NCI-H2107 treated with DMSO at 0.1 percent for 48 hours (cell line): ENCODE results near the gene COL4A2.

ENCODE experiments used
- DNase-seq: peaks from one replicate; lab custom pipeline; 2025; ENCODE audit not compliant: unreplicated experiment; lab: John Stamatoyannopoulos, UW

The COL4A2 gene

DNA sequence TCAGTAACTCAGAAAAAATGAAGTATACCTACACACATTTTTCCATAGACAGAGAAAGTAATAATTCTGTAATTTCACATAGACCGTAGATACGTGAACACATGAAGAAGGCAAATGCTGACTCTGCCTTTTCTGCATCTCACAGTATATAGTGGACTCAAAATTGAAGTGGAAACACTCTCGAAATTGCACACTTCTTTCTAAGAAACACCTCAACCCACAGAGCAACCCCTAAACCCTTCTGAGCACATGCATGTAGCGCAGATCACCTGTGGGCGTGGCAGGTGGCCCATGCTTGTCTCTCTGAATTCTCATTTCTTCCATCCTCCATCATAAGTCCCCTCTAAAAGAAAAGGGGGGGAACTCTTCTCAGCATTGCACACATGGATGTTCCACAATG is 34.9 kb upstream of the COL4A2 start:
- no peak for DNase-seq

DNA sequence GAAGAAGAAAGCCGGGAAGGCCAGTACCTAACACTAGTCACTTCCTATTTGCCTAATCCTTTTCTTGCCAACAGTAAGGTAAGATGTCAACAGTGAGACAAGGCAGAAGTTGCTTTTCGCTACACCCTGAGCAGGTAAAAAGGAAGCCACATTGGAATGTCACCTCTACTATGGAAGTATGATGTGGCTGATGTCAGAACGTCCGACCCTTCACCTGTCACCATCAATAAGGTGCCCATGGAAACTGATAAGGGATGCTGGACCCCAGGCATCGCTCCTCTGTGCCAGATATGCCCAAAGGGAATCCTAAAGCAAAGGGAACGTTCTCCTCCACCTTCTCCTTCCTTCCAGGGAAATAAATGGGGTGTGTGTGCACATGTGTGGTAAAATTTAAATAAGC is 34.4 kb upstream of the COL4A2 start:
- DNase-seq: no peak

DNA sequence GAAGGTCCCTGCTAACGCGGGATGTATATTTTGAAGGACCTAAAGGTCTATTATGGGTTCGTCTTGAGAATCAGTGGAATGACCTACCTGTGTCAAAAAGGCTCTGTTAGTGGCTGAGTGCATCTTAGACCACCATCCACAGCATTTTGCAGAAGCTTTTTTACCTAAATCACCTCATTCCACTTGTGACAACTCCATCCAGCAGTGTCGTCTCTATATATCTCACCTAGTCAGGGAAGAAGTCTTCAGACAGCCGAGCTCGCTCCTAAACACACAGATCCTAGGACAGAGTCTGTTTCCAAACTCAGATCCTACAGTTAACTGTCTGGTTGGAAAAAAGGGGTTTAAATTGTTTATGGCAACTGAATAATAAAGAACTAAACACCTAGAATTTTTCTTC is 33.8 kb upstream of the COL4A2 start:
- DNase-seq: no peak

DNA sequence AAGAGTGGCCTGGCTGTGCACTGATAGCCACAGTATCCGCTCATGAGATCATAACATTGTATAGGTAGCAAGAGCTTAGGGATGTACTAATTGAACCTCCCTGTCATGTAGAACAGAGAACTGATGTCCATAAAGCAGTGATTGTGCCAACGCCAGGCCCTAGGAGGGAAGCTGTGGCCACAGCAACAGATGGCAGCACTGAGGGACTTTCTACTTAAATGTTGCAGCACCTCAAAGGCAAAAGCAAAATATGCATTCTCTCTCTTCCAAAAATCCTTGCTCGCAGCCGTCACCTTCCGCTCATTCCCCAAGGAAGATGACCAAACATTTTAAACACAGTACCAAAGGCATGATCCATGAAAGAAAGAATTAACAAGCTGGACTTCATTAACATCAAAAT is 32.4 kb upstream of the COL4A2 start:
- no peak for DNase-seq

DNA sequence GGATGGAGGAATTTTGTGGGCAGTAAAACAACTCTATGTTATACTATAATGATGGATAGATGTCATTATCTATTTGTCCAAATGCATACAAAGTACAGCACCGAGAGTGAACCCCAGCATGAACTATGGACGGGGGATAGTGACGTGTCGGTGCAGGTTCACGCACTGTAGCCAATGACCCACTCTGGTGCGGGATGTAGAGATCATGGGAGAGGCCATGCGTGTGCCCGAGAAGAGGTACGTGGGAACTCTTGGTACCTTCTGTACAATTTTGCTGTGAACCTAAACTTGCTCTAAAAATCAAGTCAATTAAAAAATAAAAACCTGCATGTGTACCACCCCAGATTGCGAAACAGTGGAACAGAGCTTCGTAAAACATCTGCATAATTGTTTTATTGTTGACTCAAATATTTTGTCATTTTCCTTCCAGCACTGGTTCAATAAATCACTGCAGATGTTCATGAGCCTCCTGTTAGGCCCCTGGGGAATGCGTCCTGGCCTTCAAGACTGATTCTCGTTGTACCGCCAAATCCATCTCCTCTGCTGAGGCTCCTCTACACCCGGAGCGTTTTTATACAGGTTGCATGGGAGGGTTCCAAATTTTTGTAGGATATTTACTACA is 31.0 kb upstream of the COL4A2 start:
- DNase-seq: no peak

DNA sequence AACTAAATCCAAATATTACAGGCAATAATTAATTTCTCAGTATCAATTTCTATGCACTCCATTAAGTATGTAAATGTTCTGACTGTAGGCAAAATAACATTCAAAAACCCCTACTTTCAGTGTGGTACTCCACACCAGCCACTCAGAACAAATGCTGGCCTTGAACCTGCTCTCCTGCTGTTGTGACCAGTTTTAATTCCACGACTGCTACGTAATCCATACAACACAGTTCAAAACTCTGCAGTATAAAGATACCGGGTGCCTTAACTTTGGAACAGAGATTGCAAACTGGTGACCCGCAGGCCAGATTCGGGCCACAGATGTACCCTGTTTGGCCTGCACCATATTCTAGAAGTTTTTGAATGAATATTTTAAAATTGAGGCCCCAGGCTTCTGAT is 30.5 kb upstream of the COL4A2 start:
- no peak for DNase-seq

DNA sequence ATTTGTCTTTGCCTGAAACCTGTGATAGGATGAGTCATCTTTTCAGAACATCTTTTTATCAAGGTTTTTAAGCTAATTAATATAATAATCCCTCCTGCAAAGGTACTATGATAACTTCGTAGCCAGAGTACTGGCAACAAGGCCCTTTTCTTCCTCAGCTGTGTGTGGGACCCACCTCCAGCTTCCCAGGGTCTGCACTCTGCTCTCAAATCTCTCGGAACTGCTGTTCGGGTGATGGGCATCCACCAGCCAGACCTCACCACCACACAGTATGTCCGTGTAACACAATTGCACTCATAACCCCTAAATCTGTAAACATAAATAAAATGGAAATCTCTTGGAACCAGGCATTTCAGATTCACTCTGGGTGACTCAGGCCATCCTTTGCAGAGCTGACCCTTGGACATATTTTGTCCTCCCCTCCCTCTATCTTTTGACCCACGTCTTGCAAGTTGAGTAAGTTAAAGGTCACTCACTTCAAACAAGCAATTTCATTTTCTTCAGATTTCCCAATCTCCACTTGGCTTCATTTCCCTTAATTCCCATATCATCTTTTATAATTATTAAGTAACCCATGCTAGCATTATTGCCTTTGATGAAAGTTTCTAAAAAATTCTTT is 29.6 kb upstream of the COL4A2 start:
- no peak for DNase-seq

DNA sequence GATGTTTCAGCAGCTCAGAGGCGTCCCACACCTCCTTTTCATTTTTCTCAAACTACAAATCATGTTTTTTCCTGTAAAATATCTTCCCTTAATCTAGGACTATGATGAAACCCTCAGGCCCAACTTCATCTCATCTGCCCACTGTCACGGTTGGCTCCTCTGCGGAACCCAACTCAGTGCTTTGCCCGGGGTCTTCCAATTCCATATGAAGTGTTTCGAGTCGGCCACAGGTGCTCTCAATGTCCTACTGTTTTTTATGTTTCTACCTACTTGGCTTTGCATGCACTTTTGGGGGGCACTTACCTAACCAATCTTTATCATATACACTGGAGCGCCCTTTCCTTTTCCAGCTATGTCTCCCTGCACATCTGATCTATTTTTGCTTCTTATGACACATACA is 28.2 kb upstream of the COL4A2 start:
- DNase-seq: no peak

DNA sequence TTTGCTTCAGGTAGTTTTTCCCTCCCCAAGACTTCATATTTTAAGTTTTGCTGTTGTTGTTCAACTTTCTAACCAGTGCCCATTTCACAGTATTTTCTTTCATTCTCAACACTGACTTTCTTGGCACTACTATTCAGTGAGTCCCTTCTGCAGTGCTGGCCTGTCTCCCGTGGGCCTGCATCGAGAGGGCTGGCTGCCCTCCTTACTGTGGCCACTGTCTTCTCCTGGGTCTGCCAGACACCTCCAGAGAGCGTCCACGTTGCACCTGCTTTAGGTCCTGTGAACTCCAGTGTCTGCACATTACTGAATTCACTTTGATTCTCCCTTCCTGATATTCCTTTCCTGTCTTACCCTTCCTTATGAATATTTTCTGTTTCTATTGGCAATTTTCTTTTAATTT is 27.4 kb upstream of the COL4A2 start:
- DNase-seq: no peak

DNA sequence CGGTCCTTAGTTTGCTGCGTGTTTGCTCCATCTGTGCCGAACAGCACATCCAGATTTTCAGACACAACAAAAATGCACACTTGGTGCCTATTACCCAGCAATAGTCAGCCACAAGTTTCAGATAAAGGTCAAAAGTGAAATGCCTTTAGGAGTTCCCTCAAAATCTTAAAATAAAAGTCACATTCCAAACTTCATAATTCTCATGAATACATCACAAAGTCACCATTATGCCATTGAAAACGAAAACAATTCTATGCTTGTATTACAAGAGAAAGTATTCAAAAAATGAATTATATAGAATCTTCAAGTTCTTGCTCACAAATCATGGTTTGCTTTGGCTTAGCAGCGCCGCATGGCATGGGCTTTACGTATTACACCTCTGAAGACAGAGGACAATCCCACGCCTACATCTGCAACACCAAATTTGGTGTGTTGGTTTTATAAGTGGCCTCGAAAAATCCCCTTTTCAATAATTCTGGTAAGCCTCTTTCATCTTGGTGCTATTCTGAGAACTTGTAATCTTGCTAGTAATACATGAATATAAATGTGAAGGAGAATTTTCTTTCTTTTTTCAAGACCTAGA is 26.8 kb upstream of the COL4A2 start:
- DNase-seq: no peak

DNA sequence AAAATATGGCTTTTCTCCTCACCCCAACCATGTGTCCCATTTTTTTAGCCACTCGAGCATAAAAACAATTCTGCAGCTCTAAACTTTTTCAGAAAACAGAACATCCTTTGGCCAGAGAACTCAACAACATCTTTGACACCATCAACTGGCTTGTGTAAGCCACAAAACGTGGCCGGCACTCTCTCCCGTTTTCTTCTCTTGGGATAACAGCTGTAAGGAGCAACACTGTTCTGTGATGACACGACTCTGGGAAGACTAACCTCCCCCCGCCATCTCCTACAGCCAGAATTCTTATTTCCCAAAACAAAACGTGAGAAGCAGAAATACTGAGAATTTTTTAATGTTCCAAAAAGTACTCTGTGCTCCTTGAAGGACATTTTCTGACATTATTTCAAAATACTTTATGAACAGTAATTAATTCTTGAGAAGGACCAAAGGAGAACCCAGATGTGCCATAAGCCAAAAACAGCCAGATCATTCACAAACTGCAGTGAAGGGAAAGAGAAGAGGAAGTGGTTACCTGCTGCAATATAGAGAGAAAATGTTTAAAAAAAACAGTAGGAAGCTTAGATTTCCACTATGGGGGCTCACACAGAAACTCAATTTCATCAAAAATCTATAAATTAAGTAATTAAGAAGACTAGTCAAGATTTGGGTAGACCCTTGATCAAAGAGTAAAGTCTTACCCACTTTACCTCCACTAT is 25.9 kb upstream of the COL4A2 start:
- DNase-seq: no peak

DNA sequence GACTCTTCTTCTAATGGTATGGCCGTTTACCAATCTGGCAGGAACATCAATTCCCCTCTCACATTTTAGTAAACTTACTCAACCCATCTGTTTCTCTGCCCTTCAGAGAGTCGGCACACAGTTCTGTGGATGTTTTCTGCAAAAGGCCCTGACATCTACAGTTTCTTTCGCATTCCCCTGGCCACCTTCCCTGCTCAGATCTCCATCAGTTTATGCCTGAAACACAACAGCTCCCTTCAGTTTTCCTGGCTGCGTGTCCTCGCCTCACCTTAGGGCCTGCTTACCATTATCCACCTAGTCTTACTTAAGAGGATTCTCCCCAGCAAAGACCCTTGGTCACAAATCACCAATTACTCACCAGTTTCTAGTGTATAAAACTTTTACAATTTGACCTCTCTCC is 25.3 kb upstream of the COL4A2 start:
- no peak for DNase-seq

DNA sequence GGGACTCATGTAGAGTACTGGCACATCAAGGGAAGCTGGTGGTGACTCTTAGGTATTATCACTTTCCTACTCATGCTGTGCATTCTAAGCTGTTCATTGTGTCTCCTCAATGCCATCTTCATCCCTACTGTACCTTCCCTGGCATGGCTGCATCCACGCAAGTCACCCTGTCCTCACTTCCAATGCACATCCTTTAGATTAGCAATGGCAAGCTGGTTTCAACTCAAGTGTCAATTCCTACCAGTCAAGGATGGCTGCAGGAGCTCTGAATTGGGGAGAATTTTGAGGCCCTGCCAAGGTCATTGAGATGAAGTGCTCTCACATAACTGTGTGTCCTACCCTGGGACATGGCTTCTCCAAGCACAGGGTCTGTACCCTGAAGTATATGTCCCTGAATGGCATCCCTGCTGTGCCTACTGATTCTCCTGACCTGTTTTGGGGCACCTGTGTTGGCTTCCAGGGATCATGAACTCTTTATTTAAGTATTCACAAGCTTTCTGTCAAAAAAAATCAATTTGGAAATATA is 24.7 kb upstream of the COL4A2 start:
- no peak for DNase-seq

DNA sequence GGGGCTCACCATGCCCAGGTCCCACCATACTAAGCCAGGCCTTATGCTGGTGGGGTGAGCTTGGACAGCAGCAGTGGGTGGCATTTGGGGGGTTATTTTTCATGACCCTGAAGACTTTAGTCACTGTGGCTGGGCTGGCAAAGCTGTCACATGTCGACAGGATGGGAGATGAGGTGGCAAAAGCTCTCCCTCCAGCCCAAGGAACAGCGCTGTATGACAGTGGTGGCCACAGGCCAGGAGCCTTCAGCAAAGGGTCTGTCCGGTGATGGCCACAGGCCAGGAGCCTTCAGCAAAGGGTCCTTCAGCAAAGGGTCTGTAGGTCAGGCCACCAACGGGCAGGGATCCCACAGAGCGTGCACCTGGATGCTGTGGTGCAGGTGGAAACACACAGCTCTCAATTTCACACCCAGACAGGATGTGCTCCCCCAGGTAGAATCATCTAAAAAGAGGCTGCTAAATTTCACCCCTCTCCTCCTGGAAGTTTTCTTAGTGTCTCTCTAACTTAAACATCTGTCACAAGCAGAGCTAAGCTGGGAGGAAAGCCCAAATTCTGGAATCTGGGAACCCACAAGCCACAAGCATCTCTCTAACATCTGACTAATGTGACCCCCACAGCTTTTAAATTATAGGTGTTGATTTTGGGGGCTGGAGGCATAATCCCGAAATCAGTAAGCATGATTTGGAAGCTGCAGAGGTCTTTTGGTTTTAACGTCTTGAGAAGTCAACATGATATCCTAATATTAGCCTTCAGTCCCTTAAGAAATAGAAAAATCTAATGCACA is 23.2 kb upstream of the COL4A2 start:
- no peak for DNase-seq

DNA sequence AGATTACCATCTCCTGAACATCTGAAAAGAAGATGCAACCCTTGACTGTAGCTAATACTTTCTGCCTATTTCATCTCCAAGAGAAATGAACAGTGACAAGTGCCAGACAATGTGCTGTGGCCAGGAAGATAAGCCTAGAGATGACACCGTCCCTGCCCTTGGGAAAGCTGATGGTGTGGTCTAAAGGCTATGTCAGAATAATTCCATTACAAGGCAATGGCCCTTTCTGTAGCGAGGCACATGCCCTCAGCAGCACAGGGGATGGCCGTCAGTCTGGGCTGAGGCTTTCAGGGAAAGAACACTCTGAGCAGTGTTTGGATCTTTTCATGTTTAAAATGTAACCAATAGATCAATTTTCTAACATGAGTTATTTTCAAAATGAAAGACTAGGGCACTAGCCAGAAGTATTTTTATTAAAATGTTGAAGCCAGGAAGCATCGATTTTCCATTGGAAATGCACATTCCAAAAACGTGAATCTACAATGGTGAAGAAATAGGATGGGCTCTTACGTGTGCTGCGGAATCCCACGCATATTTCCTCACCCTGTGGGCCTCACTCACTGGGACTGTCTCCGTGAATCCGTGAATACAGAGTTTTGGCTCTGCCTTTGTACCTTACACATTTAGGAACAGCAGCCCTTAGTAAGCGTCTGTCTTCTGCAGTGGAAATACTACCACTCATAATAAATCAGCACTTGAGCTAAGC is 22.2 kb upstream of the COL4A2 start:
- no peak for DNase-seq

DNA sequence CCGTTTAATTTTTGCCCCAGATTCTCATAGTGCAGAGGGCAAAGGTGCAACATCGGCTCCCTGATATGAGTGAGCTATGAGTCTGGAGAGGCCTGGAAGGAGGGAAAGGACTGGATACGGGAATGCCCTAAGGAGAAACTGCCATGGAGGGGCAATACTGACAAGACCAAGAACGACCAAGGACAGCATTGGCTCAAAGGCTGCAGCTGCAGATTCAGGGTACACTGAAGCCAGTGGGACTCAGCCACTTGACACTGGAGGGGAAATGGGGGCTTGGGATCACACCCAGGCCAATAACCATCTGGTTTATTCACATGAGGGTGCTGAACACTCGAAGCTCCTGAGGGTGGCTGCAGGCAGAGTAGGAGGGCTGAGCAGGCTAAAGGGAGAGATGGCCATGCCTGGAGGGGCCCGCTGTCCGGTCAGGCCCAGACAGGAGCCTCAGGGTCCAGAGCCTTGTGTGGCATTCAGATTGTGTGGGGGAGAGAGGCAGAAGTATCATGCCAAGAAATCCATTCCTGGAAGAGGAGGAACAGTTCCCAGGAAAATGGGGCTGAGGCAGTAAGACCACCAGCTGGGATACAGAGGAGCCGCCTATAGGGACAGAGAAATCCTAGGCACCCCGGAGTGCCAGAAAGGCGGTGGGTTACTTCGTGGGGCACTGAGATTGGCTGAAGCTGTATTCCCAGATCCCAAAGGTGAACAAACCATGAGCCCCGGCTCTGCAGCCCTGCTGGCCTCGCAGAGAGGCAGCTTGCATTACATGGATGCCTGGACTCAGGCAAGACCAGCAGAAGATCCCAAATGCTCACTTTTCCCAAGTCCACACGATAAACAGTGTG is 20.9 kb upstream of the COL4A2 start:
- no peak for DNase-seq

DNA sequence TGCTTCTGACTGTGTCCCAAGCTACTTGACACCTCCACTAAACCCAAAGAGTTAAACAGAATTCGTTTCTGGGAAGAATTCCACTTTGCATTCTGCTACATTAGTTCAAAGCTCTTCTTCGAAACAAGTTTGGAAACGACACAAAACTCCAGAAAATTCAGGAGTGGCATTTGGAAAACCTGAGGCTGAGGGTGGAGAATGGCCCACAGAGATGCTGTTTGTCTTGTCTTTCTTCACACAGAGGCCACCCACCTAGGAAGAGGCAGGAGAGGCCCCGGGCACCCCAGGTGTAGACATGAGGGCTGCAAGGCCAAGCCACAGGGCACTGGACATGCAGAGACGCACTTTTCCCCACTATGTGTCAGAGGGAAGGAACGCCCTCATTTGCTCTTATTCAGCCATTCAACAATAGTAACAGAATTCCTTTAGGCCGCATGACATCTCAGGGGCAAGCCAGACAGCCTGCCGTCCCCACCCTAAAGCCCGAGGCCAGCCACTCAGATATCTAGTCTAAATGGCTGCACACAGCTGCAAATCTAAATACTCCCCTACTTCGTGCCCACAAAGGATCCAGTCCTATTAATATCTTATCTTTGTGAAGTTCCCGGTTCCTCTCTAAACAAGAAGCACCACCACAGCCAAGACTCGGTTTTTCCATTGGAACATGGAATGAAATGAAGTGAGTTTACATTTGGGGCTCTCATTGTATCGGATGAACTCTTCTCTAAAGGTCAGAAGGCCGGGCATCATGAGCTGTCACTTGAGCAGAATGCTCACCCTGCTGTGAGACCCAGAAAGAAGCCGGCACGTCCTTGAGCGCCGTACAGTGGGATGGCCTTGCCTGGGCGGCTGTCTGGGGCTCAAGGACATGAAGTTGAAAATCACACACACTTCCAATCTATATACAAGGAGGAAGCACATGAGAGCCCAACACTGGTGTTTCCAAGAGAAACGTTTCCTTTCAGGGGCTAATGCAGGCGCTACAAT is 20.0 kb upstream of the COL4A2 start:
- DNase-seq: no peak

DNA sequence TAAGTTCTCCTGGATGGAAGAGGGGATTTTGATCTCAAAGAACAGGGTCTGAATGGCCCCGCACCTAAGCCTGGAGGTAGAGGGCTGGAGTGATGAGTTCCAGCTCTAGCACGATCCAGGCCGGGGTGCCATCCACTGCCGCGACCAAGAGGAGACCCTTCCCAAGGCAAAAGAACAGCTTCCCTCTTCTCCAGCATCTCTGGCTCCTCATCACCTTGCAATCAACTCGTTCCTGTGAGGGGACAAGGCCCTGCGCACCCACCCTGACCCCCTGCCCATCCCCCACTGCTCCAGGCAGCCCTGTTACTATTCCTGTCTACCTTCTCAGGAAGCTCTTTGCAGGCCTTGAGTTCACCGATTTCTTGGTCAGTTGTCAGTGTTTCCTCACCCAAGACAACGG is 17.9 kb upstream of the COL4A2 start:
- DNase-seq: no peak

DNA sequence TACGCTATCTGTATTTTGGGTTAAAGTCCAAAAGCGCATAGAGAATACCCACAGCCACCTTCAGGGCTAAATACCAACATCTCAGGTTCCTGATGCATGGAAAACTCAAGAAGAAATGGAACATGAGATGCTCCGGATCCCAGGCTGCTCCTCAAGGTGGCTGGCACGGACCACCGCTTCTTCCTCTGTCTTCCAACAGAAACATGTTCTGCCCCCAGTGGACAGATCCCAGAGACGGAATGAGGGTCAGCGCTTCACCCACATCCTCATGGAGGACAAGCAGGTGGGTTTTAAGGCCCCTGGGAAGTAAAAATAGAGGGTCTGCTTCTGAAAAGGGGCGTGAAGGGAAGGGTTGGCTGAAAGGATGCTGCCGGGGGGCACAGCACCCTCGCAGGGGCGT is 17.4 kb upstream of the COL4A2 start:
- DNase-seq: no peak
